Measurements from ENCODE around the gene ADGRL1.
A peak's percentile ranks its signal among the peaks of the same experiment; 100 is the strongest.
"Not testable (repeated sequence)": the region's sequence is repeated elsewhere in the genome, so short reads cannot be mapped to it uniquely, and the experiment has no call there.

ADGRL1 gene

GRCh38 chr19:14162871-14163297 is 43.1 kb downstream of the ADGRL1 start:
- no peak for DNase-seq (ENCODE audit: low read depth in 2 of 3, low spot score in 1 of 3)

- DNase-seq (ENCODE audit: low read depth in 2 of 3, low spot score in 1 of 3) = no peak
These were observed 44.7 kb downstream of the ADGRL1 start for GRCh38 chr19:14161305-14161704.

- no peak for DNase-seq (ENCODE audit: low read depth in 2 of 3, low spot score in 1 of 3)
These were observed 45.8 kb downstream of the ADGRL1 start for GRCh38 chr19:14160017-14160703.

DNA sequence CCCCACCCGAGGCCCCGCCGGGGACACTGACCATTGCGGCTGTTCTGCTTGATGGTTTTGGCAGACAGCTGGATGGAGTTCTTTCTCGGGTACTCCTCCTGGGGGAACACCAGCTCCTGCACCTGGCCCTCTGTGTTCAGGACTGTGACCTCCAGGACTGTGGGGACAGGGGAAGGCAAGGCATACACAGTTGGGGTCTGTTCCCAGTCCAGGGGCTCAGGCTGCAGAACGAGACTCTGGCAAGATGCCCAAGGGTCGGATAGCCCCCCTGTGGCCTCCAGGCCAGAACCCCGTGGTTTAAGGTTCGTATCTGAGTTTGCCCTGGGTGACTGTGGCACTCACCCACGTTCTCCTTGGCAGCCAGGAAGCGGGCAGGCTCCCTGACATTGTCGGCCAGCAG is 46.9 kb downstream of the ADGRL1 start:
- DNase-seq (ENCODE audit: low read depth in 2 of 3, low spot score in 1 of 3) = no peak

- no peak for DNase-seq (ENCODE audit: low read depth in 2 of 3, low spot score in 1 of 3)
These were observed 47.5 kb downstream of the ADGRL1 start for GRCh38 chr19:14158276-14159023.

DNA sequence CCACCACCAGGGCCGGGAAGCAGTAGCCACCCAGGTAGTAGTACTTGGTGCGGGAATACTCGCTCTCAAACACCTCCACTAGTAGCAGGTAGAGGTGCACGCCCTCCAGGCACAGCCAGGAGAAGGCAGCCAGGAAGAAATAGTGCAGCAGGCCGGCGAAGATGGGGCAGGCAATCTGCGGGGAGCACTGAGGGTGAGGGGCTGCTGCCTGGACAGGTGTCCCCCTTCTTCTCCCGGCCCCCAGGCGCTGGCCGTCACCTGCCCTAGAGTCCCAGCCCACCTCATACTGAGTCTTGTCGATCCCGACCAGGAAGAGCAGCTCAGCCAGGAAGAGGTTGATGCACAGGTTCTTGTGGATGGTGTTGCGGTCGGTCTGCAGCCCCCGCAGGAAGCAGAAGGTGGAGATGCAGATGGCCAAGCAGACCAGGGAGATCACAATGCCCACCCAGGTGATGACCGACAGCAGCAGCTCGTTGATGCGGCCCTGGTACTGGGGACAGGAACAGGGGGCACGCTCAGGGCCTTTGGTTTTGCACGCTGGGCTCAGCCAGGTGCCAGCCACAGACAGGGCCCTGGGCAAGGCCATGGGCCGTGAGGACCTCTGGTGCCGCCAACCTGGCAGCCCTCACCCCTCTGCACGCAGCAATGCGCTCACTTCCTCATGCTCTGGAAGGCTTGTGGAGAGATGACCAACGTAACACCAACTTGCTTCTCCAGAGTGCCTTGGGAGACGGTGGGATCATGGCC is 48.8 kb downstream of the ADGRL1 start:
- DNase-seq (ENCODE audit: low read depth in 2 of 3, low spot score in 1 of 3) = no peak

- no peak for DNase-seq (ENCODE audit: low read depth in 2 of 3, low spot score in 1 of 3)
These were observed 49.8 kb downstream of the ADGRL1 start for GRCh38 chr19:14156122-14156521.

DNA sequence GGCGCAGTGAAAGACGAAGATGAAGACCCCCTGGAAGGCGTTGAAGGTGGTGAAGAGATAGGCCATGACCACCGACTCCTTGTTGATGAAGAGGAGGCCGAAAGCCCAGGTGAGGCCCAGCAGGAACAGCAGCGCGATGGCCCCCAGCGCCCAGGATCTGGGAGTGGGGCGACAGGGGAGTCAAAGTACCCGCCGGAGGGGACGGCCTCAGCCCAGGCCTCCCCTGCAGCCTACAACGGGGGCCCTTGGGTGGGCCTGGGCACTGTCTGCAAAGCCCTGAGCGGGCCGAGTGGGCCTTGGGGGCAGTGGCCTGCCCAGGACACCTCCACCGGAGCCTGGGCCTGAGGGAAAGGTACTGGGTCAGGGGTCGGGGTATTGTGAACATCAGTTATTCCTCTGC is 50.6 kb downstream of the ADGRL1 start:
- DNase-seq (ENCODE audit: low read depth in 2 of 3, low spot score in 1 of 3) = no peak

DNA sequence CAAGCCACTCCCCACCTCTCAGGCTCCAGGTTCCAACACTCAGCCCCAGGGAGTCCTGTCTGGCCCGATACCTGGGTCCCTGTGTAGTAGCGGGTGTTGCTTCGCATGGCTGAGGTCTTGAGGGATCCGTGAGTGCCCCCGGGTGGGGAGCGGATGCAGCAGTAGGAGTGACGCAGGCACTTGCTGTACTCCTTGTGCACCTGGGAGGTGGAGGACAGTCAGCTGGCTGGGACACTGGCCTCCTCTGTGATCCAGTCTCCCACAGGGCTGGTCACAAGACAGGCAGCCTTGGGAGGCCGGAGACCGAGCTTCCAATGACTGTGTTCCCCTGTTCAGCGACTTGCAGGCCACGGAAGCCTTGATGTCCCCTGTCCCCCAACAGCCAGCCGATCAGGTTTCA is 53.3 kb downstream of the ADGRL1 start:
- DNase-seq (ENCODE audit: low read depth in 2 of 3, low spot score in 1 of 3) = no peak

GRCh38 chr19:14150770-14151661 is 55.0 kb downstream of the ADGRL1 start:
- DNase-seq (ENCODE audit: low read depth in 2 of 3, low spot score in 1 of 3) = no peak

DNA sequence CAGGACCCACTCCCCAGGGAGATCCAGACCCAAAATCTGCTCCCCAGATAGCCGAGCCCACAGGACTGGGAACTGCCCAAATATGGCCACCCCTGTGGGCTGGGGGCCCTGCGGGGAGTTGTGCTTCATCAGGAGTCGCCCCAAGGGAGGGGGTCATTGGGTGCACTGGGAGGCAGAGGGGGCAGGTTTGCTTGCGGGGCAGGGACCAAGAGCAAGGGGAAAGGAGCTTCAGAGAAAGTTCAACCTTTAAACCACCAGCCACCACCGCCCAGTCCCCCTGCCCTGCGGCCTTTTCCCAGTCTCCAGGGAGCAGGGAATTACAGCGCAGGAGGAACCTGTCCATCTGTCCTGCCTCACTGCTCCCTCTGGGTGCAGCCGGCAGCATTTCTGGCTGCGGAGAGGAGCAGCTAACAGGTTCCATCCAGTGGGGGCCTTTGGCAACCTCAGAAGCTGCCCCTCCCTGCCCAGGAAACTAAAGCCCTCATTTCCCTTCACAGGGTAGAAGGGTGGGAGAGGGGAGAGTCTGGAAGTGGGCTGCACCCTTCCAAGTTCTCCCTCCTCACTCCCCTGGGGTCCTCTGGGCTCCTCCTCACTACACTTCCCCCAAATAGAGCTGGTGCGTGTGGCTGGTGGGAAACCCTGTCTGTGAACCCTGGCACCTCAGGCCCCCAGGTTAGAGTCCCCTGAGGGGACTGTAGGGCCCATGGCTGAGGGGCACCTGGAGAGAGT is 55.8 kb downstream of the ADGRL1 start:
- no peak for DNase-seq (ENCODE audit: low read depth in 2 of 3, low spot score in 1 of 3)

DNA sequence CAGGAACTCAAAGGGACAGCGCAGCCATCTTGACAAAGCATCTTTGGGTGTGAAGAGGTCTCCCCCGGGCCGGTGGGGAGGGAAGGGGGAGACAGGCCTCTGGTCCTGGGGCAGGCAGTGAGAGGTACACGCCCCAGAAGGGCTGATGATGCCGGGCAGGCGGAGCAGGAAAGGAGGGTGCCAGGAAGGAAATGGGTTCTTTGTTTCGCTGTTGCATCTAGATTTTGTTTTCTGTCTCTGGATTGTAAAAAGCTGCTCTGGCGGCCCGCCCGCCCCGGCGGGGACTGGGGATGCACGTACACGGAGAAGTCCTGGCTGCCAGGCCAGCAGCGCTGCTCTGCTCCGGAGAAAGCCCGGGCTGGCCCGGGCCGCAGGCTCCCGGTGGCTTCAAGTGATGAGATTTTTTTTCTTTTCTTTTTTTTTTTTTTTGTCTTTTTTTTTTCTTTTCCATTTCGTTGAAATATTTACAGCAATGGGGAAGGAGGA is 56.4 kb downstream of the ADGRL1 start:
- DNase-seq (ENCODE audit: low read depth in 2 of 3, low spot score in 1 of 3) = peak in 1 of 3 donors; percentile 20

DNA sequence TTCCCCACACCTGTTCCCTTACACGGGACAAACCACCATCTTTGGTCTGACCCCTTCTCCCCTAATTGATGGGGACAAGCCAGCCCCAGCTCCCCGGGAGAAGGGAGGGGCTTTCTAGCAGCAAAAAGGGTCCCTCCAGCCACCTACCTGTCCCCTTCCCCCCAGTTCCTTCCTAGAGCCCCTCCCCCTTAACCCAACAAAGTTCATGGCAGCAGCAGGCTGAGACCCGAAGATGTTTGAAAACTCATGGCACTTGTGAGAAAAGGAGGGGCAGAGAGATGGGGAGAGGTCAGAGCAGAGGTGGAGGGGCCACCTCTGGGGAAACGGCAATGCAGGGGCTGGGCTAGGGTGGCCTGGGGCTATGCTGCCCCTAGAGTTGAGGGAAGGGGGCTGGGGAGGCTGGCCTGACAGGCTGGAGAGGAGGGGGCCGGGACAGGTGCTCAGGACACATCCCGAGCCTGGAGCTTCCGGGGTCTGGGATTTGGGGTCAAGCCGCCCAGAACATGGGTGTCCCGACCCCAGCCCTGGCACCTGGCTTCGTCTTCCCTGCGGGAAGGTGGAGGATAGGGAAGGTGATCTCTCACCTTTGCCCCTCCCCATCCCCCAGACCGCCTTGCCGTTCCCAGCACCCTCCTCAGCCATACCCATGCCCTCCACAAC is 57.1 kb downstream of the ADGRL1 start:
- no peak for DNase-seq (ENCODE audit: low read depth in 2 of 3, low spot score in 1 of 3)

- DNase-seq (ENCODE audit: low read depth in 2 of 3, low spot score in 1 of 3) = peak in 2 of 3 donors; percentile 40 to 48
These were observed 58.0 kb downstream of the ADGRL1 start for GRCh38 chr19:14147797-14148605.

DNA sequence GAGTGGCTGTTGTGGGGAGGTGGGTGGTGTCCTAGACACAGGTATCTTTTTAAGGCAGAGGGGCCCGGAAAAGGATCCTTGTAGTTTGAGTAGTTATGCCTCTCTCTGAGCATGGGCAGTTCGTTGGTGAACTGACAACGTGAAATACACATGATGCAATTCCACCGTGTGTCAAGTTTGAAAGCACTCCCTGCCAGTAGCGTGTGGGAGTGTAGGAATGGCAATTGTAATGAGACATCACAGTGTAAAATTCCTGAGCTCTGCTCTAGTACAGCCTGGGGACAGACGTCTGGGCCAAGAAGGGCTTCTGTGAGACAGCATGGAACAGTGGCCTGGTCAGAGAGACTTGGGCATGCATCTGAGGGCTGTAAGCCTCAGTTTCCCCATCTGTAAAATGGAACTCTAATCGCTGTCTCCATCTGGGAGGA is 59.2 kb downstream of the ADGRL1 start:
- no peak for DNase-seq (ENCODE audit: low read depth in 2 of 3, low spot score in 1 of 3)

DNA sequence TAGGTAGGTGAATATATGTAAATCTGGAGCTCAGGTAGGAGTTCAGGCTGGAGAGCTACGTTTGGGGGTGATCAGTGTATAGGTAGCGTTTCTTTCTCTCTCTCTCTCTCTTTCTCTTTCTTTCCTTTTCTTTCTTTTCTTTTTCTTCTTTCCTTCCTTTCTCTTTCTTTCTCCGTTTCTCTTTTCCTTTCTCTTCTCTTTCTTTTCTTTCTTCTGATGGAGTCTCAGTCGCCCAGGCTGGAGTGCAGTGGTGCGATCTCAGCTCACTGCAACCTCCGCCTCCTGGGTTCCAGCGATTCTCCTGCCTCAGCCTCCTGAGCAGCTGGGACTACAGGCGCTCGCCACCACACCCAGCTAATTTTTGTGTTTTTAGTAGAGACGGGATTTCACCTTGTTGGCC is 59.8 kb downstream of the ADGRL1 start:
- DNase-seq (ENCODE audit: low read depth in 2 of 3, low spot score in 1 of 3) = not testable (repeated sequence)

- DNase-seq (ENCODE audit: low read depth in 2 of 3, low spot score in 1 of 3) = no peak
These were observed 60.6 kb downstream of the ADGRL1 start for GRCh38 chr19:14145381-14145780.

DNA sequence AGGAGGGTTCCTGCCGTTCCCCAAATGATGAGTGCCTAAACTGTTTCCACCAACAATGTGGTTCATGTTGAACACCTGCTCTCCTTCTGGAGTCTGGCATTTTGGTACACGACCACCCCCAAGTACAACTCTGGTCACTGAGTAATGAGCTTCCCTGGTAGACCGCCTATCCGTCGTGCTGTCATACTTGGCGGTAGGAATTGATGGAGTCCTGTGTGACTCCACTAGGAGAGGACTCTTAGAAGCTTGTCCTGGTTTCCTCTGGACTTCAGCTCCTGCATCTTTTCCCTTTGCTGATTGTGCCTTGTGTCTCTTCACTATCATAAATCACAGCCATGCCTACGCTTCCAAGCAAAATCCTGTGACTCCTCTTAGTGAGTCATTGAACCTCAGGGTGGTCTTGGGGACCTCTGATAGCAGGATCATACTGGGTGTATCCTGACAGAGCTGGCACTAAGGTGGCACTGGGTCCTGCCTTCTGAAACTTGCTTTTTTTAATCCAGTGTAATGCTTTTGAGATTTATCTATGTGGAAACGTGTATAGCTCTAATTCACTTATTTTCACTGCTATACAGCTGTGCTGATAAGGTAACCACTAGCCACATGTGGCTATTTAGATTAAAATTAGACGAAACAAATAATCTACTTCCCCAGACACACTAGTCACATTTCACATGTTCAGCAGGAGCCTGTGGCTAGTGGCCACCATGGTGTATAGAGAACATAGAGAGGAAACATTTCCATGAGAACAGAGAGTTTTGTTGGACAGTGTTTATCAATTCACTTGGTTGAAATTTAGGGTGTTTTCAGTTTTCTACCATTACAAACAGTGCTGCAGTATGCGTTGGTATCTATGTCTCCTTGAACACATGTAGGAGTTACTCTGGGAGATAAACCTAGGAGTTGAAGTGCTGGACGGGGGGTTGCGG is 63.4 kb downstream of the ADGRL1 start:
- no peak for DNase-seq (ENCODE audit: low read depth in 2 of 3, low spot score in 1 of 3)

Data from stimulated activated CD4-positive, alpha-beta T cell treated with anti-CD3 and anti-CD28 coated beads, Interleukin-12 subunit alpha, Interleukin-12 subunit beta, amount 100 ng/mL, for 48 hours (primary cell).